KMS-11 (cell line): ENCODE measurements around the gene VWC2L.

Experiments
- H2AFZ ChIP-seq: fragments of 200-600 bp; sonication (generic); 2 replicates; pipeline ENCODE4 v1.6.1; 2016; ENCODE audit warnings: antibody characterized with exemption, mixed run types, low read depth
- H3K27ac ChIP-seq: fragments of 200-600 bp; sonication (generic); 2 replicates; pipeline ENCODE4 v1.6.1; 2016; ENCODE audit warnings: mild to moderate bottlenecking, mixed run types
- H3K27me3 ChIP-seq: fragments of 200-600 bp; sonication (generic); 2 replicates; pipeline ENCODE4 v1.6.1; 2017; ENCODE audit warnings: mild to moderate bottlenecking, low read depth, mixed run types, moderate library complexity; ENCODE audit not compliant: insufficient read depth
- H3K36me3 ChIP-seq: fragments of 200-600 bp; sonication (generic); 2 replicates; pipeline ENCODE4 v1.6.1; 2017; ENCODE audit warnings: mild to moderate bottlenecking, mixed run types; ENCODE audit not compliant: insufficient read depth
- H3K4me1 ChIP-seq: fragments of 200-600 bp; sonication (generic); 2 replicates; pipeline ENCODE4 v1.6.1; 2016; ENCODE audit warnings: mild to moderate bottlenecking, low read depth, mixed run types; ENCODE audit not compliant: poor library complexity, severe bottlenecking
- H3K4me2 ChIP-seq: fragments of 200-600 bp; sonication (generic); 2 replicates; pipeline ENCODE4 v1.7.0; 2016; ENCODE audit warnings: mild to moderate bottlenecking, mixed run types
- H3K4me3 ChIP-seq: fragments of 200-600 bp; sonication (generic); IDR thresholded peaks from 2 replicates; pipeline ENCODE4 v1.6.1; 2017; ENCODE audit warnings: low read depth, low read length, mixed read lengths; ENCODE audit not compliant: insufficient read depth
- H3K79me2 ChIP-seq: fragments of 200-600 bp; sonication (generic); 2 replicates; pipeline ENCODE4 v1.6.1; 2016; ENCODE audit warnings: low read depth, mixed run types; ENCODE audit not compliant: insufficient read depth
- H3K9ac ChIP-seq: fragments of 200-600 bp; sonication (generic); 2 replicates; pipeline ENCODE4 v1.6.1; 2016; ENCODE audit warnings: mild to moderate bottlenecking, mixed run types
- H4K20me1 ChIP-seq: fragments of 200-600 bp; sonication (generic); 2 replicates; pipeline ENCODE4 v1.6.1; 2016; ENCODE audit warnings: mild to moderate bottlenecking, mixed run types; ENCODE audit not compliant: insufficient read depth
- TF ChIP-seq, protein P1 (sequence below): fragments of 200-600 bp; sonication (generic); conservative IDR thresholded peaks from 2 replicates; pipeline ENCODE4 v1.6.1; 2017; ENCODE audit warnings: low read depth, mild to moderate bottlenecking, antibody characterized with exemption, low read length, moderate library complexity, mixed read lengths

The VWC2L gene

DNA sequence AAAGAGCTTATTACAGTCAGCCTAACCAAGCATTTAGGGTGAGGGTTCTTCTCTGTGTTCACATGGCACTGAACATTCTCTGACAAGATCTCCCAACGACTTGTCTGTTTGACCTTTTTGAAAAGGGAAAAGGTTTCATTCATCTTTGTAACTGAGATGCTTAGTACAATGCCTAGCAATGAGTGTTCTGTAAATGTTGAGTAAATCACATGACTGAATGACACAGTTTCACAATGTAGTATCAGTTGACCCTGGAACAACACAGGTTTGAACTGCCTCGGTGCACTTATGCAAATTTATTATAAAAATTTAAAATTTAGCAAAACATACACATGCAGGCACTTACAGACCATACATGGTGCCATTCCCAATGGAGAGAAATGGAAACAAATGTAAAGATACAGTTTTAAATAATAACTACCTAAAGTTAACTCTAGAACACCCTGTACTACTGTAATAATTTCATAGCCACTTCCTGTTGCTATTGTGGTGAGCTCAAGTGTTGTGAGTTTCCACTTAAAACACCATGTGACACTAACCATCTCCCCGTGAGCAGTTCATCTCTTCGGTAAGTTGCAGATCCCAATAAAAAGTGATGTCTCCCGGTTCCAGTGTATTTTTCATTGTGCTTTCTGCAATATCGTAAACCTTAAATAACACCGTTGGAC is 34.1 kb upstream of the VWC2L start:
- H3K79me2 ChIP-seq = no peaks in the 10 kb centered on the region
- no peaks in the 10 kb centered on the region for H3K36me3 ChIP-seq
- no peak overlapping the region for H3K4me3 ChIP-seq
- H2AFZ ChIP-seq = no peak overlapping the region
- no peaks in the 10 kb centered on the region for H3K4me1 ChIP-seq
- H3K9ac ChIP-seq = no peak overlapping the region
- H3K27me3 ChIP-seq = no peaks in the 10 kb centered on the region
- TF ChIP-seq, protein P1, sequence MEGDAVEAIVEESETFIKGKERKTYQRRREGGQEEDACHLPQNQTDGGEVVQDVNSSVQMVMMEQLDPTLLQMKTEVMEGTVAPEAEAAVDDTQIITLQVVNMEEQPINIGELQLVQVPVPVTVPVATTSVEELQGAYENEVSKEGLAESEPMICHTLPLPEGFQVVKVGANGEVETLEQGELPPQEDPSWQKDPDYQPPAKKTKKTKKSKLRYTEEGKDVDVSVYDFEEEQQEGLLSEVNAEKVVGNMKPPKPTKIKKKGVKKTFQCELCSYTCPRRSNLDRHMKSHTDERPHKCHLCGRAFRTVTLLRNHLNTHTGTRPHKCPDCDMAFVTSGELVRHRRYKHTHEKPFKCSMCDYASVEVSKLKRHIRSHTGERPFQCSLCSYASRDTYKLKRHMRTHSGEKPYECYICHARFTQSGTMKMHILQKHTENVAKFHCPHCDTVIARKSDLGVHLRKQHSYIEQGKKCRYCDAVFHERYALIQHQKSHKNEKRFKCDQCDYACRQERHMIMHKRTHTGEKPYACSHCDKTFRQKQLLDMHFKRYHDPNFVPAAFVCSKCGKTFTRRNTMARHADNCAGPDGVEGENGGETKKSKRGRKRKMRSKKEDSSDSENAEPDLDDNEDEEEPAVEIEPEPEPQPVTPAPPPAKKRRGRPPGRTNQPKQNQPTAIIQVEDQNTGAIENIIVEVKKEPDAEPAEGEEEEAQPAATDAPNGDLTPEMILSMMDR = no peak
- no peaks in the 10 kb centered on the region for H4K20me1 ChIP-seq
- H3K4me2 ChIP-seq = no peak overlapping the region
- H3K27ac ChIP-seq = no peak overlapping the region

DNA sequence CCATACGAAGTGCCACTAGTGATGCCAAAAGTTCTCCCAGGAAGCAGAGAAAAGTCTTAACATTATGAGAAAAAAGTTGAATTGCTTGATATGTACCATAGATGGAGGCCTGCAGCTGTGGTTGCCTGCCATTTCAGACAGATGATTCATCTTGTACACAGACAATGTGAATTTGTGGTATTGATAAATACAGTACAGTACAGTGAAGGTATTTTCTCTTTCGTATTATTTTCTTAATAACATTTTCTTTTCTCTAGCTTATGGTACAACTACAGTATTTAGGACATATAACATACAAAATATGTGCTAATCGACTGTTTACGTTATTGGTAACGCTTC is 33.6 kb upstream of the VWC2L start:
- no peak overlapping the region for H3K27ac ChIP-seq
- no peaks in the 10 kb centered on the region for H3K79me2 ChIP-seq
- no peak overlapping the region for H3K4me3 ChIP-seq
- no peaks in the 10 kb centered on the region for H3K36me3 ChIP-seq
- no peak overlapping the region for H3K4me2 ChIP-seq
- H3K27me3 ChIP-seq = no peaks in the 10 kb centered on the region
- H3K4me1 ChIP-seq = no peaks in the 10 kb centered on the region
- no peak overlapping the region for H3K9ac ChIP-seq
- TF ChIP-seq, protein P1 = no peak
- H4K20me1 ChIP-seq = no peaks in the 10 kb centered on the region
- no peak overlapping the region for H2AFZ ChIP-seq

DNA sequence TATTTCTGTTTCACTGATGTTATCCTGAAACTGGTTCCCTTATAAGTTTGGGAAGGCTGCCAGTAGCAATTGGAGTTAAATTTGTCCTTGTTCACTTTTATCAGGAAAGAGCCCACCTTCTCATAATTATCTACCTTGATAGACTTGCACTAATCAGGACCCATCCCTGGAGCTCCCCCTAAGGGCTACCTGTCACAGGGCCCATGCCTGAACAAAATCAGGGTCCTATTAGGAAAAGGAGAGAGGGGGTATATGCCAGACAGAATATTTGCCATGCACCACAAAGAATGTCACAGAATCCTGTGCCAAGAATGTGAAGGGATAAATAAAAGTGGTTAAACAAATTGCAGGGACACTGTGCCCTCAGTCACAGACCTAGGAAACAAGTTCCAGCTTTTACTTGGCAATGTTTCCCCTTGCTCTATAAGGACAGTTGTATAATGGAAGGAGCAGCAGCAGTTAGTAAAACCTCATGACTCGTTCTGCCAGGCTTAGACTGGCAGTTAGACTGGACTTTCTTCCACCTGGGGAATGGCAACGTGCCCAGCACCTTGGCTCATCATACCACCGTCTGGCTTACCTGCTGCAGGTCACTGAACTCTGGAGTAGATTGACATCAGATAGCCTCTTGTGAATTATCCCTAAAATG is 32.3 kb upstream of the VWC2L start:
- no peak overlapping the region for H2AFZ ChIP-seq
- no peak overlapping the region for H3K4me3 ChIP-seq
- no peaks in the 10 kb centered on the region for H3K36me3 ChIP-seq
- no peaks in the 10 kb centered on the region for H3K4me1 ChIP-seq
- no peak overlapping the region for H3K9ac ChIP-seq
- H3K27me3 ChIP-seq = no peaks in the 10 kb centered on the region
- no peaks in the 10 kb centered on the region for H3K79me2 ChIP-seq
- TF ChIP-seq, protein P1 = no peak
- no peaks in the 10 kb centered on the region for H4K20me1 ChIP-seq
- no peak overlapping the region for H3K27ac ChIP-seq
- H3K4me2 ChIP-seq = no peak overlapping the region

DNA sequence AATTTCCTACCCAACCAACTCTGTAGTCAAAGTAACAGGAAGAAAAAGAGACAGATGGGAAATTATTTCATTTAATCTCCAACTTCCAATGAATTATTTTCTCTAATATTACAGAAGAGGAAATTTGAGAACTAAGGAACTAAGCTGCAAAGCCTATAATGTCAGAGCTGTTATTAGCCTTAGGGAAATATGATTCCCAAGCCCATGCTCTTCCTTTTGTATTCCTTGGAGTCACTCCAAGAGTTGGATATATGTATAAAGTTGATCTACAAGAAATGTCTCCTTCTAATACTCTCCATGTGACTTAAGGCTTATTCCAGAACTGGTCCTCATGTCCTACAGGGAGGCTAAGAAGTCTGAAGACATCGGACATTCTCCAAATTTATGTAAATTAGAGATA is 31.6 kb upstream of the VWC2L start:
- TF ChIP-seq, protein P1 = no peak
- no peak overlapping the region for H3K9ac ChIP-seq
- H3K79me2 ChIP-seq = no peaks in the 10 kb centered on the region
- H3K36me3 ChIP-seq = no peaks in the 10 kb centered on the region
- no peaks in the 10 kb centered on the region for H3K4me1 ChIP-seq
- no peak overlapping the region for H3K4me2 ChIP-seq
- H3K4me3 ChIP-seq = no peak overlapping the region
- no peaks in the 10 kb centered on the region for H4K20me1 ChIP-seq
- H3K27me3 ChIP-seq = no peaks in the 10 kb centered on the region
- no peak overlapping the region for H2AFZ ChIP-seq
- H3K27ac ChIP-seq = no peak overlapping the region
